ENCODE measurements around the gene GPRASP2.

The GPRASP2 gene

DNA sequence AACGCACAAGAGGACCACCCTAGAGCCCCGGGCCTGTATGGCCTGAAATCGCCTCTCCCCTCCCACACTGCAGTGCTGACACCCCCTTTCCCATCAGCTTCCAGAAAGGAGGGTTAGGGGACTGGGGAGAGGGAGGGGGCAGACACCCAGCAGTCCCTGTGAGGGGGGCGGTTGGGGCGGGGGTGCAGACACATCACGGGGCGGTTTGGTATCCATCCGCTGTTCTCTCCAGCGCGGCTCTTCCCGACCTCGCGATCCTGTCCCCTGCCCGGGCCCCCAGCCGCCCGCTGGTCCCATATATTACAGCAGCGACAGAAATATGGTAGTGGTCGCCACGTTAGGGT lies 404 bp upstream of the GPRASP2 start:
- no peaks in the 10 kb centered on the region for H3K4me1 ChIP-seq (ENCODE audit: insufficient read depth, low read length, poor library complexity, severe bottlenecking)
- H4K20me1 ChIP-seq (ENCODE audit: insufficient read depth, low read length, poor library complexity, severe bottlenecking): no peaks in the 10 kb centered on the region
- no peaks in the 10 kb centered on the region for H3K36me3 ChIP-seq (ENCODE audit: insufficient read depth, low read length)
- TF ChIP-seq, protein P1, sequence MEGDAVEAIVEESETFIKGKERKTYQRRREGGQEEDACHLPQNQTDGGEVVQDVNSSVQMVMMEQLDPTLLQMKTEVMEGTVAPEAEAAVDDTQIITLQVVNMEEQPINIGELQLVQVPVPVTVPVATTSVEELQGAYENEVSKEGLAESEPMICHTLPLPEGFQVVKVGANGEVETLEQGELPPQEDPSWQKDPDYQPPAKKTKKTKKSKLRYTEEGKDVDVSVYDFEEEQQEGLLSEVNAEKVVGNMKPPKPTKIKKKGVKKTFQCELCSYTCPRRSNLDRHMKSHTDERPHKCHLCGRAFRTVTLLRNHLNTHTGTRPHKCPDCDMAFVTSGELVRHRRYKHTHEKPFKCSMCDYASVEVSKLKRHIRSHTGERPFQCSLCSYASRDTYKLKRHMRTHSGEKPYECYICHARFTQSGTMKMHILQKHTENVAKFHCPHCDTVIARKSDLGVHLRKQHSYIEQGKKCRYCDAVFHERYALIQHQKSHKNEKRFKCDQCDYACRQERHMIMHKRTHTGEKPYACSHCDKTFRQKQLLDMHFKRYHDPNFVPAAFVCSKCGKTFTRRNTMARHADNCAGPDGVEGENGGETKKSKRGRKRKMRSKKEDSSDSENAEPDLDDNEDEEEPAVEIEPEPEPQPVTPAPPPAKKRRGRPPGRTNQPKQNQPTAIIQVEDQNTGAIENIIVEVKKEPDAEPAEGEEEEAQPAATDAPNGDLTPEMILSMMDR (conservative IDR thresholded peaks at IDR 0.05; ENCODE audit: low read length): no peak
- TF ChIP-seq EZH2phosphoT487 (IDR thresholded peaks at IDR 0.05; ENCODE audit: borderline replicate concordance): no peak
- H3K79me2 ChIP-seq (ENCODE audit: insufficient read depth, low read length): no peaks in the 10 kb centered on the region
- no peaks in the 10 kb centered on the region for H3K27me3 ChIP-seq (ENCODE audit: insufficient read depth, low read length, poor library complexity, severe bottlenecking)
- H3K9me3 ChIP-seq (ENCODE audit: insufficient read depth, low read depth, low read length): no peaks in the 10 kb centered on the region
- no peak overlapping the region for H2AFZ ChIP-seq (ENCODE audit: low read length)
- no peak overlapping the region for H3K9ac ChIP-seq (ENCODE audit: low read depth, low read length, poor library complexity, severe bottlenecking)
- no peaks in the 10 kb centered on the region for H3K9me2 ChIP-seq (replicated peaks; ENCODE audit: low read depth, low read length)
- H3F3A ChIP-seq (ENCODE audit: low read depth): no peaks in the 10 kb centered on the region
- no peak overlapping the region for H3K4me3 ChIP-seq (ENCODE audit: low read length, poor library complexity, severe bottlenecking)
- H3K4me2 ChIP-seq (ENCODE audit: low read depth, low read length, poor library complexity, severe bottlenecking): no peak overlapping the region

DNA sequence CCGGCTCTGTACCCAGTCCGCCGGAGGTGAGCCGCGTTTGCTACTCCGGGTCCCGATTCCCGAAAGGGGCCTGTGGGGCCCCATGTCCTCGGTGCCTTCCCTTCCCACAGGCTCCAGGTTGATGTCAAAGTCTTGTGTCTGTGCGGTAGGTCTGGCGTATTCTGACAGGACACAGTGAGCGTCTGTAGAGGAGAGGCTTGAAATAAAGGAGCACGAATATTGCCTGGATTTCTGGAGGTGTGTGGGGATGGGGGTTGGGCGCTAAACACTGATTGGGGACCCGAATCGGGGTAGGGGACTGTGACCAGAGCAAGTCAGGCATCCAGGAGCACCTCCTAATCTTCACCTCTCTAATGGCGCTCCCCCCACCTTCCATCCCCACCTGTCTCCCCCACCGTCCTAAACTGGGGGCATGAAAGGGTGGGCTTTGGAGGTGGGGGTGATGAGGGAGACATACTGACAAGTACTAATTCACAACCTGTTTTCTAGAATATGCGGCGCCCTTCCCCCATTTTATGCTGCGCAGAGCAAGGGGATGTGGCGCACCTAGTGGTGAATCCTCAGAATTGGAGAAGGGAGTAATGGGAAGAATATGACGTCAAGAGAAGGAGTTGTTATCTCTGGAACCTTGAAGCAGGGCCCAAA lies 855 bp downstream of the GPRASP2 start:
- Histone ChIP-seq H3K9ac (ENCODE audit: low read depth, low read length, poor library complexity, severe bottlenecking) (no peak overlapping the region), H3F3A (ENCODE audit: low read depth) (no peaks in the 10 kb centered on the region), H3K9me2 (replicated peaks; ENCODE audit: low read depth, low read length) (no peaks in the 10 kb centered on the region), H3K4me2 (ENCODE audit: low read depth, low read length, poor library complexity, severe bottlenecking) (no peak overlapping the region), H3K4me3 (ENCODE audit: low read length, poor library complexity, severe bottlenecking) (no peak overlapping the region), H2AFZ (ENCODE audit: low read length) (no peak overlapping the region), H3K9me3 (ENCODE audit: insufficient read depth, low read depth, low read length) (no peaks in the 10 kb centered on the region), H3K27me3 (ENCODE audit: insufficient read depth, low read length, poor library complexity, severe bottlenecking) (no peaks in the 10 kb centered on the region), H3K36me3 (ENCODE audit: insufficient read depth, low read length) (no peaks in the 10 kb centered on the region), H3K79me2 (ENCODE audit: insufficient read depth, low read length) (no peaks in the 10 kb centered on the region), H4K20me1 (ENCODE audit: insufficient read depth, low read length, poor library complexity, severe bottlenecking) (no peaks in the 10 kb centered on the region), H3K4me1 (ENCODE audit: insufficient read depth, low read length, poor library complexity, severe bottlenecking) (no peaks in the 10 kb centered on the region)
- no peak for TF ChIP-seq EZH2phosphoT487 (IDR thresholded peaks at IDR 0.05; ENCODE audit: borderline replicate concordance)
- TF ChIP-seq, protein P1 (conservative IDR thresholded peaks at IDR 0.05; ENCODE audit: low read length): no peak

DNA sequence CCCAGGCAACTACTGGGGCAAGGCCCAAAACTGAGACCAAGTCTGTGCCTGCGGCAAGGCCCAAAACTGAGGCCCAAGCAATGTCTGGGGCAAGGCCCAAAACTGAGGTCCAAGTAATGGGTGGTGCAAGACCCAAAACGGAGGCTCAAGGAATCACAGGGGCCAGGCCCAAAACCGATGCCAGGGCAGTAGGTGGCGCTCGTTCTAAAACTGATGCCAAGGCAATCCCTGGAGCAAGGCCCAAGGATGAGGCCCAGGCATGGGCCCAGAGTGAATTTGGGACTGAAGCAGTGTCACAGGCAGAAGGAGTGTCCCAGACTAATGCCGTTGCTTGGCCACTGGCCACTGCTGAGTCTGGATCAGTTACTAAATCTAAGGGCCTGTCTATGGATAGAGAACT lies 2.7 kb downstream of the GPRASP2 start:
- no peaks in the 10 kb centered on the region for H3K9me3 ChIP-seq (ENCODE audit: insufficient read depth, low read depth, low read length)
- no peak overlapping the region for H3K9ac ChIP-seq (ENCODE audit: low read depth, low read length, poor library complexity, severe bottlenecking)

More for the DNA sequence above, 2.7 kb downstream of the GPRASP2 start:
- H3K4me1 ChIP-seq (ENCODE audit: insufficient read depth, low read length, poor library complexity, severe bottlenecking): no peaks in the 10 kb centered on the region
- no peaks in the 10 kb centered on the region for H3K79me2 ChIP-seq (ENCODE audit: insufficient read depth, low read length)
- H2AFZ ChIP-seq (ENCODE audit: low read length): no peak overlapping the region
- no peaks in the 10 kb centered on the region for H3K9me2 ChIP-seq (replicated peaks; ENCODE audit: low read depth, low read length)
- no peak overlapping the region for H3K4me3 ChIP-seq (ENCODE audit: low read length, poor library complexity, severe bottlenecking)
- H3K36me3 ChIP-seq (ENCODE audit: insufficient read depth, low read length): no peaks in the 10 kb centered on the region
- H4K20me1 ChIP-seq (ENCODE audit: insufficient read depth, low read length, poor library complexity, severe bottlenecking): no peaks in the 10 kb centered on the region
- no peaks in the 10 kb centered on the region for H3F3A ChIP-seq (ENCODE audit: low read depth)
- no peak overlapping the region for H3K4me2 ChIP-seq (ENCODE audit: low read depth, low read length, poor library complexity, severe bottlenecking)
- TF ChIP-seq, protein P1 (conservative IDR thresholded peaks at IDR 0.05; ENCODE audit: low read length): no peak
- TF ChIP-seq EZH2phosphoT487 (IDR thresholded peaks at IDR 0.05; ENCODE audit: borderline replicate concordance): no peak
- H3K27me3 ChIP-seq (ENCODE audit: insufficient read depth, low read length, poor library complexity, severe bottlenecking): no peaks in the 10 kb centered on the region
